ENCODE results near the gene PIK3R3.
"Not testable (repeated sequence)": the region's sequence is repeated elsewhere in the genome, so short reads cannot be mapped to it uniquely, and the experiment has no call there.

Gene PIK3R3

GRCh38 chr1:46113948-46114347 lies 18.5 kb downstream of the PIK3R3 start:
- no peak for DNase-seq (ENCODE audit: low read depth in 4 of 4, low spot score in 1 of 4)

GRCh38 chr1:46112108-46112507 lies 20.3 kb downstream of the PIK3R3 start:
- DNase-seq (ENCODE audit: low read depth in 4 of 4, low spot score in 1 of 4), result no peak

- no peak for DNase-seq (ENCODE audit: low read depth in 4 of 4, low spot score in 1 of 4)
These were observed 21.9 kb downstream of the PIK3R3 start for GRCh38 chr1:46110521-46110920.

GRCh38 chr1:46102769-46103476 lies 29.5 kb downstream of the PIK3R3 start:
- no peak for DNase-seq (ENCODE audit: low read depth in 4 of 4, low spot score in 1 of 4)

- DNase-seq (ENCODE audit: low read depth in 4 of 4, low spot score in 1 of 4), result no peak
These were observed 33.2 kb downstream of the PIK3R3 start for GRCh38 chr1:46099215-46099614.

GRCh38 chr1:46098027-46098712 lies 34.3 kb downstream of the PIK3R3 start:
- no peak for DNase-seq (ENCODE audit: low read depth in 4 of 4, low spot score in 1 of 4)

GRCh38 chr1:46097149-46097472 lies 35.3 kb downstream of the PIK3R3 start:
- DNase-seq (ENCODE audit: low read depth in 4 of 4, low spot score in 1 of 4), result no peak

GRCh38 chr1:46096269-46097148 lies 35.9 kb downstream of the PIK3R3 start:
- no peak for DNase-seq (ENCODE audit: low read depth in 4 of 4, low spot score in 1 of 4)

GRCh38 chr1:46095110-46095509 lies 37.3 kb downstream of the PIK3R3 start:
- DNase-seq (ENCODE audit: low read depth in 4 of 4, low spot score in 1 of 4), result not testable (repeated sequence)

GRCh38 chr1:46094471-46095005 lies 37.9 kb downstream of the PIK3R3 start:
- no peak for DNase-seq (ENCODE audit: low read depth in 4 of 4, low spot score in 1 of 4)

- DNase-seq (ENCODE audit: low read depth in 4 of 4, low spot score in 1 of 4), result not testable (repeated sequence)
These were observed 38.6 kb downstream of the PIK3R3 start for GRCh38 chr1:46093832-46094231.

GRCh38 chr1:46087891-46088290 lies 44.5 kb downstream of the PIK3R3 start:
- no peak for DNase-seq (ENCODE audit: low read depth in 4 of 4, low spot score in 1 of 4)

- DNase-seq (ENCODE audit: low read depth in 4 of 4, low spot score in 1 of 4), result no peak
These were observed 45.9 kb downstream of the PIK3R3 start for GRCh38 chr1:46086576-46086975.

GRCh38 chr1:46084553-46085451 lies 47.6 kb downstream of the PIK3R3 start:
- no peak for DNase-seq (ENCODE audit: low read depth in 4 of 4, low spot score in 1 of 4)

GRCh38 chr1:46083579-46083978 lies 48.9 kb downstream of the PIK3R3 start:
- DNase-seq (ENCODE audit: low read depth in 4 of 4, low spot score in 1 of 4), result no peak

- no peak for DNase-seq (ENCODE audit: low read depth in 4 of 4, low spot score in 1 of 4)
These were observed 50.8 kb downstream of the PIK3R3 start for GRCh38 chr1:46081619-46082018.

GRCh38 chr1:46081206-46081605 lies 51.2 kb downstream of the PIK3R3 start:
- DNase-seq (ENCODE audit: low read depth in 4 of 4, low spot score in 1 of 4), result no peak

- DNase-seq (ENCODE audit: low read depth in 4 of 4, low spot score in 1 of 4), result no peak
These were observed 52.2 kb downstream of the PIK3R3 start for GRCh38 chr1:46080257-46080656.

- no peak for DNase-seq (ENCODE audit: low read depth in 4 of 4, low spot score in 1 of 4)
These were observed 54.8 kb downstream of the PIK3R3 start for GRCh38 chr1:46077644-46078043.

- DNase-seq (ENCODE audit: low read depth in 4 of 4, low spot score in 1 of 4), result no peak
These were observed 56.1 kb downstream of the PIK3R3 start for GRCh38 chr1:46076343-46076742.

- DNase-seq (ENCODE audit: low read depth in 4 of 4, low spot score in 1 of 4), result no peak
These were observed 59.5 kb downstream of the PIK3R3 start for GRCh38 chr1:46072975-46073374.

Measured in stimulated activated CD4-positive, alpha-beta T cell treated with anti-CD3 and anti-CD28 coated beads, Interleukin-1b, Interleukin-23, amount 100 ng/mL, for 24 hours (primary cell).